ENCODE results near the gene PRF1. TPM values are rescaled to one million over a fixed set of nuclear protein-coding genes. Genes with fewer than 3 reads are reported as not detected.

The PRF1 gene
- total RNA-seq, 1 donor from 2014 or later = not detected

- Mint-ChIP-seq H3K27ac (ENCODE audit: unreplicated experiment) (no peak overlapping the region), H3K9me3 (ENCODE audit: low read depth) (no peaks in the 10 kb centered on the region), H3K27me3 (ENCODE audit: low read depth) (no peaks in the 10 kb centered on the region), H3K36me3 (ENCODE audit: low read depth) (no peaks in the 10 kb centered on the region), H3K4me1 (ENCODE audit: low read depth) (peaks cover 18% of the 10 kb centered on the region), H3K4me3 (ENCODE audit: unreplicated experiment) (no peak overlapping the region)
- peak; percentile 81 for TF ChIP-seq CTCF (IDR thresholded peaks at IDR 0.05)
- DNase-seq (ENCODE audit: low spot score) = no peak
Measured at GRCh38 chr10:70558871-70559810, 43.4 kb downstream of the PRF1 start.

GRCh38 chr10:70558295-70558694 lies 44.2 kb downstream of the PRF1 start:
- TF ChIP-seq CTCF (IDR thresholded peaks at IDR 0.05) = no peak
- Mint-ChIP-seq H3K4me1 (ENCODE audit: low read depth) (peaks cover 21% of the 10 kb centered on the region), H3K27me3 (ENCODE audit: low read depth) (no peaks in the 10 kb centered on the region), H3K27ac (ENCODE audit: unreplicated experiment) (no peak overlapping the region), H3K4me3 (ENCODE audit: unreplicated experiment) (no peak overlapping the region), H3K9me3 (ENCODE audit: low read depth) (no peaks in the 10 kb centered on the region), H3K36me3 (ENCODE audit: low read depth) (no peaks in the 10 kb centered on the region)
- no peak for DNase-seq (ENCODE audit: low spot score)

- DNase-seq (ENCODE audit: low spot score) = peak; percentile 20
Measured at GRCh38 chr10:70557876-70558275, 44.7 kb downstream of the PRF1 start.

GRCh38 chr10:70557086-70557845 lies 45.3 kb downstream of the PRF1 start:
- H3K4me3 Mint-ChIP-seq (ENCODE audit: unreplicated experiment) = no peak overlapping the region
- no peaks in the 10 kb centered on the region for H3K9me3 Mint-ChIP-seq (ENCODE audit: low read depth)
- no peak for TF ChIP-seq CTCF (IDR thresholded peaks at IDR 0.05)
- peaks cover 31% of the 10 kb centered on the region for H3K4me1 Mint-ChIP-seq (ENCODE audit: low read depth)
- DNase-seq (ENCODE audit: low spot score) = peak; percentile 73
- no peaks in the 10 kb centered on the region for H3K27me3 Mint-ChIP-seq (ENCODE audit: low read depth)
- no peaks in the 10 kb centered on the region for H3K36me3 Mint-ChIP-seq (ENCODE audit: low read depth)
- H3K27ac Mint-ChIP-seq (ENCODE audit: unreplicated experiment) = no peak overlapping the region

More at GRCh38 chr10:70557876-70558275, 44.7 kb downstream of the PRF1 start:
- Mint-ChIP-seq H3K4me3 (ENCODE audit: unreplicated experiment) (no peak overlapping the region), H3K9me3 (ENCODE audit: low read depth) (no peaks in the 10 kb centered on the region), H3K4me1 (ENCODE audit: low read depth) (peaks cover 25% of the 10 kb centered on the region), H3K27ac (ENCODE audit: unreplicated experiment) (no peak overlapping the region), H3K36me3 (ENCODE audit: low read depth) (no peaks in the 10 kb centered on the region), H3K27me3 (ENCODE audit: low read depth) (no peaks in the 10 kb centered on the region)
- TF ChIP-seq CTCF (IDR thresholded peaks at IDR 0.05) = no peak

GRCh38 chr10:70555371-70555770 lies 47.2 kb downstream of the PRF1 start:
- Mint-ChIP-seq H3K27ac (ENCODE audit: unreplicated experiment) (no peak overlapping the region), H3K9me3 (ENCODE audit: low read depth) (no peaks in the 10 kb centered on the region), H3K4me3 (ENCODE audit: unreplicated experiment) (no peak overlapping the region), H3K4me1 (ENCODE audit: low read depth) (peaks cover 46% of the 10 kb centered on the region), H3K27me3 (ENCODE audit: low read depth) (no peaks in the 10 kb centered on the region), H3K36me3 (ENCODE audit: low read depth) (no peaks in the 10 kb centered on the region)
- TF ChIP-seq CTCF (IDR thresholded peaks at IDR 0.05) = no peak
- peak; percentile 75 for DNase-seq (ENCODE audit: low spot score)

Data from chondrocyte (in vitro differentiated cells).